Mesodermal cell (in vitro differentiated cells): ENCODE measurements around the gene GRIP1.

Experiments
- H3K27ac ChIP-seq: 2 replicates; pipeline ENCODE4 v1.7.0; 2013; ENCODE audit warnings: mild to moderate bottlenecking, low read depth, low read length, moderate library complexity; ENCODE audit not compliant: severe bottlenecking
- H3K36me3 ChIP-seq: 2 replicates; pipeline ENCODE4 v1.7.1; 2013; ENCODE audit warnings: mild to moderate bottlenecking, low read length, moderate library complexity; ENCODE audit not compliant: control insufficient read depth, insufficient read depth
- H3K4me1 ChIP-seq: one replicate; pipeline ENCODE4 v1.7.1; 2013; ENCODE audit warnings: mild to moderate bottlenecking, low read length; ENCODE audit not compliant: insufficient read depth, control insufficient read depth, poor library complexity, severe bottlenecking
- H3K4me3 ChIP-seq: 2 replicates; pipeline ENCODE4 v1.7.0; 2013; ENCODE audit warnings: low read length, control low read depth, mild to moderate bottlenecking; ENCODE audit not compliant: insufficient read depth, poor library complexity, severe bottlenecking; ENCODE audit errors: extremely low read depth
- H3K9me3 ChIP-seq: 2 replicates; pipeline ENCODE4 v1.7.1; 2013; ENCODE audit warnings: mild to moderate bottlenecking, low read length, moderate library complexity; ENCODE audit not compliant: control insufficient read depth
- WGBS, 2 experiments: methylation state at CpG; one replicate each; pipeline ENCODE4 v1.1.5; 2013; ENCODE audit warnings: missing lambda C conversion rate in 2 of 2; ENCODE audit not compliant: insufficient coverage in 2 of 2; 5-methylcytosine and 5-hydroxymethylcytosine counted together

GRIP1 gene

DNA sequence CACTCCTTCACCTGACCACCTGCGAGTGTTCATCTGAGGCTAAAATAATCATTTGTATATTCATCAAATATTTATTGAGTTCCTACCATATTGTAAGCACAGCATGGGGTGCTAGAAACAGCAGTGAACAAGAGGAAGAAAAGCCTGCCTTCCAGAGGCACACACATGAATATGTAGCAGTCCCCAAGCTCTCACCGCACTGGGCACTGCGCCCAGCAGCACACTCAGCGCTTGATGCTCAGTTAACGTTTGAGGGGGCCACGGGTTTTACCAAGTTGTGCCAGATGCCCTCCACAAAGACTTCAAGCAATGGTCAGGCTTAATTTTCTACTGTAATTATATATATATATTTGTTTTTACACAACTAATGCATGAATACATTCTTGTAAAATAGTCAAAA is 324.6 kb downstream of the GRIP1 start:
- no peak overlapping the region for H3K27ac ChIP-seq
- H3K9me3 ChIP-seq = no peaks in the 10 kb centered on the region
- no peak overlapping the region for H3K4me3 ChIP-seq
- no peaks in the 10 kb centered on the region for H3K36me3 ChIP-seq
- no peaks in the 10 kb centered on the region for H3K4me1 ChIP-seq
- 92 to 93% methylated on average over 3 to 5 of the region's 6 CpGs for WGBS, 2 experiments

DNA sequence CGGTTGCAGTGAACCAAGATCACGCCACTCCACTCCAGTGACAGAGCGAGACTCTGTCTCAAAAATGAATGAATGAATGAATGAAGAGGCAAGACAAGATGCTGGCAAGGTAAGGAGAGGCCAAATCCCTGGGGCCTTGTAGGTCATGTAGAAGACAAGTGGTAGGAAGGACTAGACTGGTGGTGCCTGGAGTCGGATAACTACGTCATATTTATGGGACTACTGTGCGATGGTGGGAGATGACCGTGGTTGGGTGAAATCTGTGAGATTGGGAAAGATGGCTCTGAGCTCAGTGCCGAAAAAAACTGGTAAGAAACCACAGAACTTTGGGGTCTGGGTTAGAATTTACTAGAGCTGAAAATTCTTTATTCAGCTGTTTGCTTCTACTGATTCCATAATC is 326.0 kb downstream of the GRIP1 start:
- 91 to 93% methylated on average over 8 of the region's 8 CpGs for WGBS, 2 experiments
- H3K4me1 ChIP-seq = no peaks in the 10 kb centered on the region
- no peaks in the 10 kb centered on the region for H3K9me3 ChIP-seq
- H3K36me3 ChIP-seq = no peaks in the 10 kb centered on the region
- no peak overlapping the region for H3K4me3 ChIP-seq
- no peak overlapping the region for H3K27ac ChIP-seq

DNA sequence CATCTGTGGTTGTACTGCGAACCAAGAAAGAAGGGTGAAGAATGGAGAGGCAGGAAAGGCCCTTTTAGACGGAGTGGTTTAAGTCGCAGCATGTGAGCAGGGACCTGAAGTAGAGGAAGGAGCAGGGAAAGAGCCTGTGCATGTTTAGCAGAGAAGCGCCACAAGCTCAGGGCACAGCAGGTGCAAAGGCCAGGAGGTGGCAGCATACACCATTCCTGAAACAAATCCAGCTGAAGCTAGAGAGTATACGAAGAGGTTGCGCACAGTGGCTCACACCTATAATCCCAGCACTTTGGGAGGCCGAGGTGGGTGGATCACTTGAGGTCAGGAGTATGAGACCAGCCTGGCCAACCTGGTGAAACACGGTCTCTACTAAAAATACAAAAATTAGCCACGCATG is 326.7 kb downstream of the GRIP1 start:
- H3K4me1 ChIP-seq = no peaks in the 10 kb centered on the region
- 62 to 72% methylated on average over 6 to 9 of the region's 9 CpGs for WGBS, 2 experiments
- H3K27ac ChIP-seq = no peak overlapping the region
- no peaks in the 10 kb centered on the region for H3K9me3 ChIP-seq
- H3K4me3 ChIP-seq = no peak overlapping the region
- H3K36me3 ChIP-seq = no peaks in the 10 kb centered on the region

DNA sequence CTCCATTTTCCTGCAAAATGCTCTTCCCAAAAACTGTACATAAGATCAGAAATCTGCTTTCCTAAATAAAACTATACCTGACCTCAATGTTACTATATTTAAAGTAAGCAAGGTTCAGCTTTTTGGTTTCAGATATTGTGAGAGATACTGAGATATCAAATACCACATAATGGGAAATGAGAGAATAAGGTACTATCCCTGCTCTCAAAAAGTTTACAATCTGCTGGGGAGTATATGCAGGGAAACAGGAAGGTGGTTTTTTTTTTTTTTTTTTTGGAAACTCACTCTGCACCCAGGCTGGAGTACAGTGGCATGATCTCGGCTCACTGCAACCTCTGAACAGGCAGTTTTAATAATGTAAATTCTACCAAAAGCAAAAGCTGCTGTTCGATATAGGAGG is 327.6 kb downstream of the GRIP1 start:
- H3K36me3 ChIP-seq = no peaks in the 10 kb centered on the region
- H3K27ac ChIP-seq = no peak overlapping the region
- no peaks in the 10 kb centered on the region for H3K9me3 ChIP-seq
- 83% methylated on average over 1 of the region's 2 CpGs; no CpG with 5 or more reads in 1 of the 2 experiments for WGBS, 2 experiments
- no peaks in the 10 kb centered on the region for H3K4me1 ChIP-seq
- no peak overlapping the region for H3K4me3 ChIP-seq

DNA sequence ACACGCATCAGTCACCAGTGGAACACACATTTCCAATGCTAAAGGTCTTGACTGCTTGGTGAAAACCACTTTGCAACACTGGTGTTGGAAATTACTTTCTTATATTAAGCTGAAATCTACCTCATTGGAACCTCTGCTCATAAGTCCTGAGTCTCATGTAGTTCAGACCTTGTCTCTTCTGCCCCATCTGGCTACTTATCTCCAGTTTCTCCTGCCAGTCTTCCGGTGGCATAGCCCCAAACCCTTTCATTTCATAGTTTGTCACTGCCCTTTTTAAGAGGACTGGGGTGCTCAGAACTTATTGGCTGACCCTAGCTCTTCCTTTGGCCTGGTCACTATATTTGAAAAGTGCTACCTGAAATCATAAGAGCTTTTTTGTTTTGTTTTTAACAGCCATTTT is 332.9 kb downstream of the GRIP1 start:
- Histone ChIP-seq H3K4me3 (no peak overlapping the region), H3K36me3 (peaks cover 6% of the 10 kb centered on the region)
- WGBS, 2 experiments = 76 to 86% methylated on average over 1 to 2 of the region's 2 CpGs

DNA sequence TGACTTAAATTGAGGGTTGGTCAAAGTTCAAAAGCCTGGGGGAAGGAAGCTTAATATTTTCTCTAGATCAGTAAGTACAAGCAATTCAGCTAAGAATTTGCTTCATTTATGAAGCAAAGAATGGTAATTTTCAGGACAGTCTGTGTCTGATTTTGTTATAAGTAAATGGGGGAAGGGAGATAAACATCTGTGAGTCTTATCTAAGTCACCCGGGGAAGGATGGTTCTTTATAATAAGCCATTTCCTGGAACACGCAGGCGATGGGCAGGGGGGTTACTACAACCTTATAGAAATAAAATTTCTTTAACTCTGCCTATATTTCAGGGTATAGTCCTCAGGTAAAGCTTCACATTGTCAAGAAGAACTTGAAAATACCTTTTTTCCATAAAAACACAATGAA is 333.7 kb downstream of the GRIP1 start:
- Histone ChIP-seq H3K4me3 (no peak overlapping the region), H3K36me3 (peaks cover 7% of the 10 kb centered on the region), H3K27ac (no peak overlapping the region), H3K4me1 (no peaks in the 10 kb centered on the region), H3K9me3 (peaks cover 18% of the 10 kb centered on the region)
- no CpG with 5 or more reads among the region's 3 CpGs for WGBS, 2 experiments

More for the DNA sequence above, 332.9 kb downstream of the GRIP1 start:
- Histone ChIP-seq H3K27ac (no peak overlapping the region), H3K4me1 (no peaks in the 10 kb centered on the region), H3K9me3 (peaks cover 16% of the 10 kb centered on the region)

DNA sequence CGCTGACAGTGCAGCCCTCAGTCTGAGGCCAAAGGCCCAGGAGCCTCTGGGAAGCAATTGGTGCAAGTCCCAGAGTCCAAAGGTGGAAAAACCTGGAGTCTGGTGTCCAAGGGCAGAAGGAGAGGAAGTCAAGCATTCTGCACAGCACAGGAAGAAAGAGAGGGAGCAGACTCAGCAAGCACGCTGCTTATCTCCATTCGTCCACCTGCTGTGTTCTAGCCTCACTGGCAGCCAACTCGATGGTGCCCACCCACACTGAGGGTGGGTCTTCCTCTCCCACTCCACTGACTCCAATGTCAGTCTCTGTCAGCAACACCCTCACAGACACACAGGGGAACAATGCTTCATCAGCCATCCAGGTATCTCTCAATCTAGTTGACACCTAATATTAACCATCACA is 337.8 kb downstream of the GRIP1 start:
- WGBS, 2 experiments = 94 to 98% methylated on average over 4 of the region's 4 CpGs
- Histone ChIP-seq H3K9me3 (peaks cover 18% of the 10 kb centered on the region), H3K27ac (no peak overlapping the region), H3K4me1 (no peaks in the 10 kb centered on the region), H3K36me3 (peaks cover 15% of the 10 kb centered on the region), H3K4me3 (no peak overlapping the region)

DNA sequence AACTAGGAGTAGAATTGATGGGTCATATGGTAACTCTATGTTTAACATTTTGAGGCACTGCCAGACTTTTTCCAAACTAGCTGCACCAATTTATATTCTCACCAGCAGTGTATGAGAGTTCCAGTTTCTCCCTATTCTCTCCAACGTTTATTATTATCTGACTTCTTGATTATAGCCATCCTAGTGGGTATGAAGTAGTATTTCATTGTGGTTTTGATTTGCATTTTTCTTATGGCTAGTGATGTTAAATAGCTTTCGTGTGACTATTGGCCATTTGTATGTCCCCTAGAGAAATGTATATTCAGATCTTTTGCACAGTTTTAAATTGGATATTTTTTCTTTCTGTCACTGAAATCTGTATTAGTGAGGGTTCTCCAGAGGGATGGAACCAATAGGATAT is 338.7 kb downstream of the GRIP1 start:
- Histone ChIP-seq H3K9me3 (peaks cover 18% of the 10 kb centered on the region), H3K4me1 (no peaks in the 10 kb centered on the region), H3K36me3 (peaks cover 15% of the 10 kb centered on the region), H3K27ac (no peak overlapping the region), H3K4me3 (no peak overlapping the region)
- WGBS, 2 experiments = 67 to 95% methylated on average over 1 to 2 of the region's 2 CpGs

DNA sequence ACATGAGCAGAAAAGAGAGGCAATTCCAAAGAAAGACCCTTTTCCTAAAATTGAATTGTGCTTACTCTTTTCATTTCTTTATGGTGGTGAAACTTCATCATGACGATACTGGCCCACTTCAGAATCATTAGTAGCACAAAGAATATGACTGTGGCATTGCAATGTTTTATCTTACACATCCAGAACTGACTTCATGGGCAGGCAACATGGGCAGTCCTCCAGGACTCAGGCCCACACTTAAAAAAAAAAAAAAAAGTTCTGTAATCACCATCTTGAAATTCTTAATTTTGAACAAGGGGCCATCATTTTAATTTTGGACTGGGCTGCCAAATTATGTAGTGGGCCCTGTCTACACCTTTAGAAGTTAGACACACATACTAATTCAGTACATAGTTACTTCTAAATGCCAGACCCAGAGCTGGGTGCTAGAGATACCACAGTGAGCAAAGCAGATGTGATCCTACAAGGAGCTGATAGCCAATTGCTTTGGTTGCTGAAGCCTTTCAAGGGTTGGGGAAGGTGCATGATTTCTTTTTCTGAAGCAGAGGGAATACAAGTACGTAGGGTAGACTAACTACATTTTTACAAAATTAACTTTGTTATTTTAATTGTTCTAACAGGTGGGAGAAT is 341.4 kb downstream of the GRIP1 start:
- 100% methylated on average over 1 of the region's 2 CpGs; no CpG with 5 or more reads in 1 of the 2 experiments for WGBS, 2 experiments
- H3K4me1 ChIP-seq = no peaks in the 10 kb centered on the region
- peaks cover 15% of the 10 kb centered on the region for H3K36me3 ChIP-seq
- H3K4me3 ChIP-seq = no peak overlapping the region
- H3K27ac ChIP-seq = no peak overlapping the region
- peaks cover 10% of the 10 kb centered on the region for H3K9me3 ChIP-seq

DNA sequence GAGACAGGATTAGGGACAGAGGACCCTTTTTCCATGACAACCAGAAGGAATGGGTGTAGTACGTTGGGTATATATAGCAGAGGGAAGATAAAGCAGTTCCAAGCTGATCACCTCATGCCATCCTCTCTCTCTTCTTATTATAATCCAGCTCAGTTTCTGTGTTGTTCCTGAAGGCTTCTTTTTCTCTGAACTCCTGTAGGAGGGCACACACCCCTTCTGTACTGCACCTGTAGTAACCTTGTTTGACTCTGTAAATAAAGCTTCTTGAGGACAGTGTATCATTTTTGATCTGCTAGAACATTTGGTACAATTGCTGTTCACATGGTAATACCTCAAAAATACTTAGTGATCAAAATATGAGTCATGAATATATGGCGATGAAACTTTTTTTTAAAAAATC is 343.1 kb downstream of the GRIP1 start:
- no CpG with 5 or more reads among the region's 2 CpGs for WGBS, 2 experiments

DNA sequence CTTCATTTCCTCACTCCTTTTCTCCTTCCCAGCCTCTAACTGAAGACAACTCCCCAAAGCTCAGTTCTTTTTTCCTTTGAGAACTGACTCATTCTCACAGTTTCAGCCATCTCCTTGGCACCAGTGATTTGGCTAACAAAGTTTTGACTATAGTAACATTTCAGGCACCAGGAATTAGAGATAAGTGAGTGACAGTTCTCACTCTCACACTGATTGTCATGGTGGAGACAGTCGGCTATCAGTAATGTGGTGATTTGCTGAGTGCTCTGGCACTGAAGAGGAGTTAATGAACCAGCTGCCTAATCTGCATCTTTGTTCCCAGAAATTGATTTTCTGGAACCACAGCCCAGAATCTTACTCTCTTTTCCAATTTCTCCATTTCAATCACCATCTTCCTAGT is 347.1 kb downstream of the GRIP1 start:
- H3K4me3 ChIP-seq = no peak overlapping the region
- H3K36me3 ChIP-seq = no peaks in the 10 kb centered on the region
- no peaks in the 10 kb centered on the region for H3K9me3 ChIP-seq
- WGBS, 2 experiments = 82% methylated on average over 1 of the region's 1 CpG; no CpG with 5 or more reads in 1 of the 2 experiments
- H3K27ac ChIP-seq = no peak overlapping the region
- no peaks in the 10 kb centered on the region for H3K4me1 ChIP-seq

More for the DNA sequence above, 343.1 kb downstream of the GRIP1 start:
- no peaks in the 10 kb centered on the region for H3K9me3 ChIP-seq
- H3K4me1 ChIP-seq = no peaks in the 10 kb centered on the region
- no peak overlapping the region for H3K27ac ChIP-seq
- peaks cover 8% of the 10 kb centered on the region for H3K36me3 ChIP-seq
- no peak overlapping the region for H3K4me3 ChIP-seq
